OCI-LY7 (cell line): ENCODE measurements around the gene CLUH.

Source experiments
- CTCF ChIP-seq: fragments of 200-600 bp; sonication (generic); conservative IDR thresholded peaks from 2 replicates; pipeline ENCODE4 v1.5.1; 2014; ENCODE audit warnings: mild to moderate bottlenecking, antibody characterized with exemption, low read length, moderate library complexity, mixed read lengths
- EZH2phosphoT487 ChIP-seq: fragments of 200-600 bp; sonication (generic); IDR thresholded peaks from 2 replicates; pipeline ENCODE4 v1.6.1; 2018; ENCODE audit warnings: low read depth, borderline replicate concordance, mild to moderate bottlenecking, mixed run types, antibody characterized with exemption, low read length, moderate library complexity, mixed read lengths

- TF ChIP-seq CTCF, result no peak
- no peak for TF ChIP-seq EZH2phosphoT487
Observed at GRCh38 chr17:2691965-2692780, 19.4 kb downstream of the CLUH start.
